AG04449 (cell line): ENCODE measurements around the gene ISCA2.

Experiments
- CTCF ChIA-PET: fragments of 350-600 bp; formaldehyde crosslinking; extraction: SDS; loops from one replicate; lab custom pipeline; 2021; ENCODE audit warnings: antibody characterized with exemption; lab: Yijun Ruan, JAX
- POLR2A ChIA-PET: fragments of 400-600, 350-600 bp; formaldehyde crosslinking; extraction: SDS; loops from one replicate; lab custom pipeline; 2020; ENCODE audit warnings: antibody characterized with exemption, inconsistent platforms; lab: Yijun Ruan, JAX
- DNase-seq: peaks from one replicate; pipeline ENCODE4 v3.0.0-alpha.2; 2010; ENCODE audit warnings: low read depth, low spot score
- H3K4me3 ChIP-seq: 2 replicates; pipeline ENCODE4 v1.5.1; 2011; ENCODE audit warnings: low read depth, mild to moderate bottlenecking, control low read depth, low read length
- CTCF ChIP-seq: IDR thresholded peaks from one replicate; pipeline ENCODE4 v1.5.1; 2011; ENCODE audit warnings: mild to moderate bottlenecking, moderate library complexity, low read length, control low read depth, inconsistent platforms; ENCODE audit not compliant: insufficient read depth; ENCODE audit errors: missing control alignments

Gene ISCA2

GRCh38 chr14:74508292-74508731 lies 14.7 kb downstream of the ISCA2 start:
- H3K4me3 ChIP-seq, result no peak overlapping the region
- CTCF ChIA-PET, result interaction anchor here (0.8 to 1.8 kb wide), 8 partner anchors 8 to 298 kb away, joined by 3 to 5 read pairs (median 3); no protein-coding TSS in a partner anchor
- POLR2A ChIA-PET, result no interaction called here
- DNase-seq, result no peak
- peak; percentile 51 for TF ChIP-seq CTCF

- POLR2A ChIA-PET, result no interaction called here
- no peak for DNase-seq
- CTCF ChIA-PET, result interaction anchor here (0.8 to 1.8 kb wide), 7 partner anchors 9 to 298 kb away, joined by 3 to 5 read pairs (median 3); partner anchors contain the start of genes ISCA2 and NPC2
- TF ChIP-seq CTCF, result no peak
- no peak overlapping the region for H3K4me3 ChIP-seq
These were observed 15.4 kb downstream of the ISCA2 start for GRCh38 chr14:74508844-74509428.

GRCh38 chr14:74509587-74510222 lies 16.1 kb downstream of the ISCA2 start:
- ChIA-PET POLR2A (no interaction called here), CTCF (interaction anchor here (0.8 to 2.8 kb wide), 4 partner anchors 10 to 66 kb away, joined by 3 to 9 read pairs (median 4); partner anchors contain the start of genes ISCA2 and NPC2)
- no peak for TF ChIP-seq CTCF
- no peak for DNase-seq
- H3K4me3 ChIP-seq, result no peak overlapping the region

- ChIA-PET CTCF (interaction anchor here (2.8 to 3.0 kb wide), 2 partner anchors 8 to 11 kb away, joined by 9 to 25 read pairs; no protein-coding TSS in a partner anchor), POLR2A (interaction anchor here (0.9 kb wide), 1 partner anchor 17 kb away, joined by 5 read pairs; the partner anchor contains the start of genes ISCA2 and NPC2)
- DNase-seq, result no peak
- TF ChIP-seq CTCF, result no peak
- no peak overlapping the region for H3K4me3 ChIP-seq
These were observed 16.8 kb downstream of the ISCA2 start for GRCh38 chr14:74510223-74510931.

- no peak for DNase-seq
- no peak for TF ChIP-seq CTCF
- ChIA-PET POLR2A (interaction anchor here (0.9 kb wide), 1 partner anchor 18 kb away, joined by 5 read pairs; the partner anchor contains the start of genes ISCA2 and NPC2), CTCF (interaction anchor here (1.0 to 3.0 kb wide), 3 partner anchors 9 to 294 kb away, joined by 4 to 25 read pairs (median 9); no protein-coding TSS in a partner anchor)
- no peak overlapping the region for H3K4me3 ChIP-seq
These were observed 17.4 kb downstream of the ISCA2 start for GRCh38 chr14:74510959-74511409.
